ENCODE results near the gene NECTIN2.

GRCh38 chr19:44866664-44867063, 20.6 kb downstream of the NECTIN2 start:
- TF ChIP-seq CTCF (IDR thresholded peaks at IDR 0.05; ENCODE audit: low read depth, low read length), result no peak
- TF ChIP-seq EZH2phosphoT487 (IDR thresholded peaks at IDR 0.05; ENCODE audit: low read depth), result no peak
